Upper lobe of left lung (tissue), 4 donors: ENCODE results near the gene CYP4A22.

Source experiments
- CTCF ChIP-seq, 6 experiments: fragments of 450-650 bp in 4 of 6; fragments of 200-600 bp in 2 of 6; sonication (generic) in 2 of 6; IDR thresholded peaks; one replicate each; pipeline ENCODE4 v1.5.1; 2016 to 2019; ENCODE audit warnings: antibody characterized with exemption in 6 of 6
- POLR2A ChIP-seq, 4 donors: fragments of 450-650 bp; IDR thresholded peaks; one replicate each; pipeline ENCODE4 v1.5.1; 2016 to 2017; ENCODE audit warnings: antibody characterized with exemption in 4 of 4, mild to moderate bottlenecking in 2 of 4

GRCh38 chr1:47137198-47137597 is at the start of gene CYP4A22:
- TF ChIP-seq CTCF (IDR thresholded peaks at IDR 0.05) (no peak), POLR2A (IDR thresholded peaks at IDR 0.05) (no peak)
